GM19025 (cell line): ENCODE results near the gene PHLDA3.

ENCODE experiments used
- ATAC-seq: cut with Tn5 transposase; IDR thresholded peaks from one replicate; pipeline ENCODE4 v1.9.1; 2021; ENCODE audit warnings: mild to moderate bottlenecking, low read depth, moderate library complexity; ENCODE audit not compliant: unreplicated experiment

The PHLDA3 gene

GRCh38 chr1:201468844-201469644 is at the start of gene PHLDA3:
TSS of gene PHLDA3 (minus strand) at chr1:201469188. CDS start at chr1:201468786, 402 bp downstream.
- peak; percentile 82 for ATAC-seq

- ATAC-seq, result no peak
Observed at GRCh38 chr1:201518071-201518470, 49.1 kb upstream of the PHLDA3 start.

- no peak for ATAC-seq
Observed at GRCh38 chr1:201517631-201518030, 48.6 kb upstream of the PHLDA3 start.

GRCh38 chr1:201516511-201517127 is 47.6 kb upstream of the PHLDA3 start:
- no peak for ATAC-seq

GRCh38 chr1:201515895-201516294 is 46.9 kb upstream of the PHLDA3 start:
- ATAC-seq, result no peak

- no peak for ATAC-seq
Observed at GRCh38 chr1:201515062-201515750, 46.2 kb upstream of the PHLDA3 start.

GRCh38 chr1:201514466-201514865 is 45.5 kb upstream of the PHLDA3 start:
- ATAC-seq, result no peak

- ATAC-seq, result no peak
Observed at GRCh38 chr1:201513498-201514243, 44.7 kb upstream of the PHLDA3 start.

- no peak for ATAC-seq
Observed at GRCh38 chr1:201511941-201512539, 43.1 kb upstream of the PHLDA3 start.

GRCh38 chr1:201511396-201511940 is 42.5 kb upstream of the PHLDA3 start:
- no peak for ATAC-seq

- ATAC-seq, result no peak
Observed at GRCh38 chr1:201510734-201511133, 41.7 kb upstream of the PHLDA3 start.

- ATAC-seq, result no peak
Observed at GRCh38 chr1:201509601-201510374, 40.8 kb upstream of the PHLDA3 start.

- no peak for ATAC-seq
Observed at GRCh38 chr1:201508809-201509208, 39.8 kb upstream of the PHLDA3 start.

GRCh38 chr1:201507360-201507675 is 38.3 kb upstream of the PHLDA3 start:
- ATAC-seq, result no peak

GRCh38 chr1:201506557-201507359 is 37.8 kb upstream of the PHLDA3 start, which contains the start of gene CSRP1:
TSS of gene CSRP1 (minus strand) at chr1:201507123. CDS start at chr1:201496303, 10,820 bp downstream.
- peak; percentile 91 for ATAC-seq

GRCh38 chr1:201506092-201506491 is 37.1 kb upstream of the PHLDA3 start:
- no peak for ATAC-seq

GRCh38 chr1:201505503-201505890 is 36.5 kb upstream of the PHLDA3 start:
- ATAC-seq, result no peak

GRCh38 chr1:201504799-201505502 is 36.0 kb upstream of the PHLDA3 start:
- ATAC-seq, result no peak
